CD8-positive, alpha-beta memory T cell (primary cell): ENCODE data around the gene PAK3. TPM values are rescaled to one million over a fixed set of nuclear protein-coding genes. Genes with fewer than 3 reads are reported as not detected.

Source experiments
- CTCF ChIA-PET: fragments of 350-600 bp; sonication (Branson Sonifier 250); formaldehyde crosslinking; loops from one replicate; lab custom pipeline; 2021; ENCODE audit warnings: antibody characterized with exemption; lab: Charles Lee
- POLR2A ChIA-PET: fragments of 350-600 bp; sonication (Branson Sonifier 250); formaldehyde crosslinking; loops from one replicate; lab custom pipeline; 2021; ENCODE audit warnings: antibody characterized with exemption; lab: Charles Lee
- DNase-seq, 5 donors: peaks; one replicate each; pipeline versions ENCODE4 v3.0.0 to v3.0.0-alpha.2; 2020 to 2022; ENCODE audit warnings: mixed read lengths in 1 of 5
- H3K27ac ChIP-seq: one replicate; pipeline ENCODE4 v1.7.0; 2013; ENCODE audit warnings: low read depth, mild to moderate bottlenecking, low read length, moderate library complexity
- H3K27me3 ChIP-seq: 2 replicates; pipeline ENCODE4 v1.7.0; 2013; ENCODE audit warnings: low read length, mild to moderate bottlenecking; ENCODE audit not compliant: insufficient read depth, poor library complexity, severe bottlenecking
- H3K36me3 ChIP-seq: 2 replicates; pipeline ENCODE4 v1.7.0; 2013; ENCODE audit warnings: mild to moderate bottlenecking, low read length, moderate library complexity; ENCODE audit not compliant: insufficient read depth
- H3K4me1 ChIP-seq: 2 replicates; pipeline ENCODE4 v1.7.0; 2013; ENCODE audit warnings: mild to moderate bottlenecking, low read length, moderate library complexity; ENCODE audit not compliant: insufficient read depth
- H3K4me3 ChIP-seq: 2 replicates; pipeline ENCODE4 v1.7.0; 2013; ENCODE audit warnings: mild to moderate bottlenecking, low read length
- H3K9me3 ChIP-seq: 2 replicates; pipeline ENCODE4 v1.7.0; 2013; ENCODE audit warnings: mild to moderate bottlenecking, low read length
- H3K27ac Mint-ChIP-seq, 8 donors: one replicate each; pipeline ENCODE4 v1.8.0; 2020 to 2021; ENCODE audit warnings: mixed read lengths in 8 of 8, mild to moderate bottlenecking in 6 of 8, inconsistent platforms in 3 of 8, moderate library complexity in 3 of 8
- H3K27me3 Mint-ChIP-seq, 2 donors: one replicate each; pipeline ENCODE4 v1.8.0; 2020 to 2021; ENCODE audit warnings: mixed read lengths in 2 of 2, mild to moderate bottlenecking in 1 of 2, moderate library complexity in 1 of 2
- H3K36me3 Mint-ChIP-seq, 3 donors: one replicate each; pipeline ENCODE4 v1.8.0; 2020 to 2021; ENCODE audit warnings: mixed read lengths in 3 of 3, inconsistent platforms in 1 of 3, mild to moderate bottlenecking in 1 of 3
- H3K4me1 Mint-ChIP-seq, 3 donors: one replicate each; pipeline ENCODE4 v1.8.0; 2020 to 2021; ENCODE audit warnings: mixed read lengths in 3 of 3, inconsistent platforms in 1 of 3, mild to moderate bottlenecking in 1 of 3
- H3K4me3 Mint-ChIP-seq, 7 donors: one replicate each; pipeline ENCODE4 v1.8.0; 2020 to 2021; ENCODE audit warnings: mixed read lengths in 7 of 7, mild to moderate bottlenecking in 6 of 7, moderate library complexity in 4 of 7, inconsistent platforms in 2 of 7
- H3K9me3 Mint-ChIP-seq, 5 donors: one replicate each; pipeline ENCODE4 v1.8.0; 2020 to 2022; ENCODE audit warnings: mixed read lengths in 5 of 5, mild to moderate bottlenecking in 3 of 5, moderate library complexity in 2 of 5, inconsistent platforms in 1 of 5
- polyA plus RNA-seq: library from polyadenylated mRNA; unstranded; fragments of 300-500 nt; fragmentation: Illumina TruSeq; gene quantifications from one replicate; pipeline ENCODE4 v1.2.3, GENCODE V29; 2021
- total RNA-seq, 2 experiments: library from RNA; stranded (reverse); gene quantifications; one replicate each; pipeline ENCODE4 v1.2.3, GENCODE V29; 2021

PAK3 gene
- total RNA-seq: under 1 TPM; 0.31 to 0.40 TPM
- 0.18 TPM for polyA plus RNA-seq

DNA sequence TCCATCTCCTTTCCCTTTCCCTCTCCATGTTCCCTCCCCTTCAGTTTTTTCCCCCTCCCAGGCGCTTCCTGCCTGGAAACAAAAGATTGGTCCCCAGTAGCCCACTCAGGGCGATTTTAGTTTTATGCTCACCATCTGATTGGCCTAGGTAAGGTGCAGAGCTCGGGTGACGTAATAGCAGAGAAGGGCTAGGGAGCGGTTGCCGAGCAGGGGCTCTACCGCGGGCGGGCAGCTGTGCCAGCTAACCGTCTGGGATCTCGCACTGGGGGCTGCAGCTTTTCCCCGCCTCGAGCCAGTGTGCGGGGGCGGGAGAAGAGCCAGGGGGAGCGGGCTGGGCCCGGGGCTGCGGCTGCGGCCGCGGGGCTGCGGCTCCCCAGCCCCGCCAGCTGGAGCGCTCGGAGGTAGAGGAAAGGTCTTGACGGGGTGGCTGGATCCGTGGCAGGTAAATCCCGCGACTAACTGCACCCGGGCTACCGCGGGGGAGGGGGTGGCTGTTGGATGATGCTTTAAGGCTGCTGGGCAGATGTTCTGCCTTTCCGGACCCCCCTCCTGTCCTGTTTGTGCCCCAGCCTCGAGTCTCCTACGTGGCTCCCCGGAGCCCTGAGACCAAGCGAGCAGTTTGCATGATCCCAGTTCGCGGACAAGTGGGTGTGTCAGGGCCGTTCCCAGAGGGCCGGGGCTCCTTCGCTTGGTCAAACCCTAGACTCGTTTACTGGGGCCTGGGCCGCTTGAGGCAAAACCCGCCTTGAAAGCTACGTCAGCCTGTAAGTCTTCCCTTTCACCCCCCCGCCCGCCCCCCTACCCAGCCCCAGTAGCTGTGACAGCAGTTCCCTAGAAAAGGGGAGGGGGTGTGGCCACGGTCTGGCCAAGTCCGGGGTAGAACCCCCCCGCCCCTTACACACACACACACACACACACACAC lies at the start of gene PAK3:
Gene PAK3 (plus strand): TSS at position 218 of the 922 bp plus-strand sequence. CDS start 26,913 bp downstream, outside the sequence.
- CTCF ChIA-PET: no interaction called here

DNA sequence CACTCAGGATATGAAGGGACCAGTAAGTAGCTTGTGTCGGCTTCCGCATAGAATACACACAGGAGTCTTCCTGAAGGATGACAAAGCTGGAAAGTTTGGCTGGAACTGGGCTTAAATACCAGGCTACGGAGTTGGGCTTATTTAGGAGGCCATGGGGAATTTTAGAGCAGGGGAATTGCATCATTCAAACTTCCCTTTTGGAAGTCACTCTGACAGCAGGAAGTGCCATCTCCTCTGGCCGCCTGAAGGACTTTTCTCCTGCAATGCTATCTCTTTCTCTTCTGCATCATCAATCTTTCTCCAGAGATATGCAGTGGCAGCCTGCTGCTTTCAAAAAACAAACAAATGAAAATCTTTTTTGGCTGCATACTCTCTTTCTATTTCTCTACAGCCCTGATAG lies 48.4 kb upstream of the PAK3 start:
- DNase-seq: no peak
- Mint-ChIP-seq H3K27ac (no peak overlapping the region), H3K4me3 (no peak overlapping the region), H3K9me3 (no peaks in the 10 kb centered on the region), H3K4me1 (no peaks in the 10 kb centered on the region), H3K36me3 (no peaks in the 10 kb centered on the region), H3K27me3 (no peaks in the 10 kb centered on the region)
- Histone ChIP-seq H3K4me1 (no peaks in the 10 kb centered on the region), H3K9me3 (no peaks in the 10 kb centered on the region), H3K27me3 (no peaks in the 10 kb centered on the region), H3K4me3 (no peak overlapping the region), H3K27ac (no peak overlapping the region), H3K36me3 (no peaks in the 10 kb centered on the region)
- ChIA-PET CTCF (no interaction called here), POLR2A (no interaction called here)

More for the DNA sequence above, at the start of gene PAK3:
- Histone ChIP-seq H3K4me3 (peak within 1 kb of the TSS; percentile 55), H3K36me3 (no peaks in the 10 kb centered on the region), H3K27ac (no peak within 1 kb of the TSS), H3K9me3 (no peaks in the 10 kb centered on the region), H3K4me1 (no peaks in the 10 kb centered on the region), H3K27me3 (no peaks in the 10 kb centered on the region)
- Mint-ChIP-seq H3K4me1 (peaks cover 20 to 33% (median 27%) of the 10 kb centered on the region in 3 donors), H3K36me3 (no peaks in the 10 kb centered on the region), H3K9me3 (no peaks in the 10 kb centered on the region), H3K27me3 (peaks cover 9 to 23% of the 10 kb centered on the region in 2 donors), H3K27ac (peak within 1 kb of the TSS in 7 of 8 donors; percentile 48 to 92 (median 73)), H3K4me3 (peak within 1 kb of the TSS; percentile 84 to 90 (median 86))
- POLR2A ChIA-PET: no interaction called here
- peak in 4 of 5 donors; percentile 17 to 53 (median 33) for DNase-seq

DNA sequence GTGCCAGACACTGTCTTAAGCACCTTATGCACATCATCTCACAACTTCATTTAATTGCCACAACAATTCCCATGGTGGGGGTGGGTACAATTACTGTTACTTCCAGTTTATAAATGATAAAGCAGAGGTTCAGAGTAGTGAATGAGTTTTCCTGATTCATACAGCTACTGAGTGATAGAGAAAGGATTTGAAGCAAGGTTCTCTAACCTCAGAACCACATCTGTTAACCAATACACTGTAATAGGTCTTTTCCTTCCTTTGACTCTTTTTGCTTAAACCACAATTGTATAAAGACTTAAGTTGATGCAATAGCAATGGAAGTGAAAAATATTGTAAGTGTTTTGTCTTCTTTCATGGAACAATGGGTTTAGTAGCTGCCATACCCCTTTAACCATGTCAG lies 43.5 kb upstream of the PAK3 start:
- Mint-ChIP-seq H3K4me1 (no peaks in the 10 kb centered on the region), H3K4me3 (no peak overlapping the region), H3K9me3 (no peaks in the 10 kb centered on the region), H3K27me3 (no peaks in the 10 kb centered on the region), H3K27ac (no peak overlapping the region), H3K36me3 (no peaks in the 10 kb centered on the region)
- H3K36me3 ChIP-seq: no peaks in the 10 kb centered on the region
- CTCF ChIA-PET: no interaction called here
- POLR2A ChIA-PET: no interaction called here
- H3K9me3 ChIP-seq: no peaks in the 10 kb centered on the region
- no peak overlapping the region for H3K27ac ChIP-seq
- H3K4me3 ChIP-seq: no peak overlapping the region
- DNase-seq: no peak
- no peaks in the 10 kb centered on the region for H3K27me3 ChIP-seq
- no peaks in the 10 kb centered on the region for H3K4me1 ChIP-seq

DNA sequence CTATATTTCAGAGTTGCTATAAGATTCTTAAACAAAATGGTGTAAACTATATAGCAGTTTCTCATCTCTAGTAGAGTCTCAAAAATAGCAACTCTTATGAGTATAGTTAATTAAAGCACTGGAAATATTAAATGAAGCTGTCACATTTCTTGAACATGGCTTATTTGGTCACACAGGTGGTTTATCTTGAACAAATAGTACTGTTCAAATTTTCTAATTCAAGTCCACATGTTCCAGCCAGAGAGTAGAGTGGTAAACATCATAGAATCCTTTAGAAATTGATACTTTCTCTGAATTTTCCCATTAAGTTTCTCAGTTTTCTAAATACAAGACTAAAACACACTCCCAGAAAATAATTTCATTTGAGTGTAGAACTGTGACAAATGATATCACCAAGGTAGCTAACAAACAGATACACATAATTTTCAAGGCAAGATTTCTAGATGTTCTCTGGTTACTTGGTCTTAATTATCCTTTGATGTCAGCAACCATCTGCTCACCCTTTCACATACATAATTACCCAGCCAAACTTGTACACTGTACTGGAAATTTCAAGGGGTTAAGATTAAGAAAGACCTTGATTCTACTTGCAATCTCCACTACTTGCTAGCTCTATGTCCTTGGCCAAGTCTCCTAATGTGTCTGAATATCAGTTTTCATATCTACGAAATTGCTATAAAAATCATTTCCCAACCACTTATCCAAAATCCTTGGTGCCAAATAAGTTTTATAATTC lies 24.3 kb upstream of the PAK3 start:
- Mint-ChIP-seq H3K9me3 (no peaks in the 10 kb centered on the region), H3K4me3 (no peak overlapping the region), H3K4me1 (no peaks in the 10 kb centered on the region), H3K27me3 (peaks cover 0 to 11% of the 10 kb centered on the region in 2 donors), H3K36me3 (no peaks in the 10 kb centered on the region), H3K27ac (no peak overlapping the region)
- Histone ChIP-seq H3K36me3 (no peaks in the 10 kb centered on the region), H3K4me3 (no peak overlapping the region), H3K27me3 (no peaks in the 10 kb centered on the region), H3K4me1 (no peaks in the 10 kb centered on the region), H3K9me3 (no peaks in the 10 kb centered on the region), H3K27ac (no peak overlapping the region)
- CTCF ChIA-PET: no interaction called here
- POLR2A ChIA-PET: no interaction called here
- DNase-seq: no peak

DNA sequence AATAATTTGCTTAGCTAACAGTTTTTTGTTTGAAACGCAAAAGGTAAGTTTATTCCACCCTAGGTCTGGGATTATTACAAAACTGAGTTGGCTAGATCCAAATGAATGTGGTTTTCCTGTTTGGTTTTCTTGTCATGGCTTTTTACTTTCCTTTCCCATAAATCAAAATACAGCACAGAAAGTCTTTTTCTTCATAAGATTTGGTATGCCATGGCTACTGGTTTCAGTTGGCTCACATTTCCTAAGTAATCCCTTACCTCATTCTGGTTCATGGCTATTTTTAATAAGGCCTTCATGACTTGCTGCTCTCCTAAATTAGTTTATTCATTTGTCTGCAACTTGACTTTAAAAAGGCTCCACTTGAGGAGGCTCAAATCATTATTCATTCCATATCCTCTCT lies 12.9 kb upstream of the PAK3 start:
- Mint-ChIP-seq H3K27ac (no peak overlapping the region), H3K27me3 (peaks cover 4 to 8% of the 10 kb centered on the region in 2 donors), H3K4me3 (no peak overlapping the region), H3K4me1 (no peaks in the 10 kb centered on the region), H3K36me3 (no peaks in the 10 kb centered on the region), H3K9me3 (no peaks in the 10 kb centered on the region)
- H3K27me3 ChIP-seq: no peaks in the 10 kb centered on the region
- no peaks in the 10 kb centered on the region for H3K36me3 ChIP-seq
- H3K27ac ChIP-seq: no peak overlapping the region
- POLR2A ChIA-PET: no interaction called here
- no peak overlapping the region for H3K4me3 ChIP-seq
- no peaks in the 10 kb centered on the region for H3K4me1 ChIP-seq
- no peak for DNase-seq
- no peaks in the 10 kb centered on the region for H3K9me3 ChIP-seq
- CTCF ChIA-PET: no interaction called here

DNA sequence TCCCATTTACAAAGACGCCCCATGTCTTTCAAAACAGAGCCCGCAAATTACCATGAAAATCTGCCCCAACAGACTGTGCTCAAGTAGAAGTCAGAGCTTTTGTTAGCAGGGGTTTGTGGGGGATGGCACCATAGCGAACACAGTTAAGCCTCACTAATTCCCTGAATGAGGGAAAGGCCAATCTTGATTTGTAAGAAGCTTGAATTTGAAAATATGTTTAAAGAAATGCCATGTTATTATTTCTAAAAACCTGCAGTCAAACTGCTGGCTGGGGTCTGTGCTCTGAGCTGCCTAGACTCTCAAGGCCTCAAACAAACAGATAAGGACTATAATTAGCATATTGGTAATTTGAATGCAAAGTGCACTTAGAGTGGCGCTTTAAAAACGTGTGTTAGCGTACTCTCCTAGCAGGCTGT lies 9.4 kb upstream of the PAK3 start:
- Mint-ChIP-seq H3K4me1 (no peaks in the 10 kb centered on the region), H3K27me3 (peaks cover 14 to 24% of the 10 kb centered on the region in 2 donors), H3K9me3 (no peaks in the 10 kb centered on the region), H3K27ac (no peak overlapping the region), H3K36me3 (no peaks in the 10 kb centered on the region), H3K4me3 (no peak overlapping the region)
- POLR2A ChIA-PET: no interaction called here
- H3K4me1 ChIP-seq: no peaks in the 10 kb centered on the region
- H3K4me3 ChIP-seq: no peak overlapping the region
- H3K27ac ChIP-seq: no peak overlapping the region
- no peaks in the 10 kb centered on the region for H3K27me3 ChIP-seq
- CTCF ChIA-PET: no interaction called here
- no peaks in the 10 kb centered on the region for H3K9me3 ChIP-seq
- DNase-seq: no peak
- H3K36me3 ChIP-seq: no peaks in the 10 kb centered on the region

DNA sequence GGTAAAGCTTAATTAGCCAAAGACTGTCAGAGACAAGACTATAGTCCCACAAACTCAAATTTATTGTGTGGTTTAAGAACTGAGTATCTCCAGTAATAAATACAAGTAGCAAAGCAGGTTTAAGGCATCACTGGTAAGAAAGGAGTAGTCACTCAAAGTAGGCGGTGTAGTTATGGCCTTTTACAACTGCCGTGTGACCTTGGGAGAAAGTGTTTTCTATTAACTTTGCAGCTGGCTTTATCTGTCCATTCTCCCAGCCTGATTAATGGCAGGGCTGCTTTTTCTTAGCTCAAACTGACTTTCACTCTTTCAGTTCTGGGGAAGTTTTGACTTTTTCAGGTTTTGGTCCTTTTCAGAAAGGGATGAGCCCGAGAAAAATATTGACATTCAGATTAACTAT lies 7.4 kb upstream of the PAK3 start:
- Histone ChIP-seq H3K36me3 (no peaks in the 10 kb centered on the region), H3K9me3 (no peaks in the 10 kb centered on the region), H3K27ac (no peak overlapping the region), H3K4me3 (no peak overlapping the region), H3K4me1 (no peaks in the 10 kb centered on the region), H3K27me3 (no peaks in the 10 kb centered on the region)
- Mint-ChIP-seq H3K36me3 (no peaks in the 10 kb centered on the region), H3K27ac (no peak overlapping the region), H3K9me3 (no peaks in the 10 kb centered on the region), H3K4me1 (no peaks in the 10 kb centered on the region), H3K27me3 (peaks cover 20 to 24% of the 10 kb centered on the region in 2 donors), H3K4me3 (no peak overlapping the region)
- ChIA-PET POLR2A (no interaction called here), CTCF (no interaction called here)
- DNase-seq: no peak

DNA sequence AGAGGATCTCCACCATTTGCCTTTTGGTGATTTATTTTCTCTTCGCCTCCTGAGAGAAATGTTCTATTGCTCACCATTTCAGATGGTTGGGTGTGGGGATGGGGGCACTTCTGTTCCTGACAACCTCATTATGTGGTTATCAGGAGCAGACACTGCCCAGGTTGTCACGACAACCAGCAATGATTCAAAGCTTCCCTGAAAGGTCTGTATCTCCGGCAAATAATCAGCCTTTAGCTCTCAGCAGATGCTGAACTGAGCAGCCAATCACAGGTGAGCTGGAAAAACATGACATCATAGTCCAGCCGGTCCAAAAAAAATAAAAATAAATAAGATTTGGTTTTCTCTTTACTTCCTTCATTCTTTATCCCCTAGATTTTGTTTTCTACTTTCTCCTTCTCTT lies 5.5 kb upstream of the PAK3 start:
- Histone ChIP-seq H3K4me3 (no peak overlapping the region), H3K9me3 (no peaks in the 10 kb centered on the region), H3K27ac (no peak overlapping the region), H3K27me3 (no peaks in the 10 kb centered on the region), H3K36me3 (no peaks in the 10 kb centered on the region), H3K4me1 (no peaks in the 10 kb centered on the region)
- ChIA-PET CTCF (no interaction called here), POLR2A (no interaction called here)
- Mint-ChIP-seq H3K4me1 (peaks cover 2 to 7% (median 5%) of the 10 kb centered on the region in 3 donors), H3K27me3 (peaks cover 25 to 29% of the 10 kb centered on the region in 2 donors), H3K36me3 (no peaks in the 10 kb centered on the region), H3K9me3 (no peaks in the 10 kb centered on the region), H3K4me3 (no peak overlapping the region), H3K27ac (no peak overlapping the region)
- DNase-seq: no peak
